ENCODE results near the gene JPH2.
A peak's percentile ranks its signal among the peaks of the same experiment; 100 is the strongest.
"Not testable (repeated sequence)": the region's sequence is repeated elsewhere in the genome, so short reads cannot be mapped to it uniquely, and the experiment has no call there.

The JPH2 gene

GRCh38 chr20:44187054-44187771, at the start of gene JPH2:
TSS of gene JPH2 (minus strand) at chr20:44187188. CDS start at chr20:44186705, 483 bp downstream.
- DNase-seq (ENCODE audit: low read depth in 2 of 2), result no peak

GRCh38 chr20:44235702-44236101, 48.7 kb upstream of the JPH2 start:
- DNase-seq (ENCODE audit: low read depth in 2 of 2), result no peak

GRCh38 chr20:44234566-44235317, 47.8 kb upstream of the JPH2 start:
- DNase-seq (ENCODE audit: low read depth in 2 of 2), result no peak

GRCh38 chr20:44233436-44234016, 46.5 kb upstream of the JPH2 start:
- no peak for DNase-seq (ENCODE audit: low read depth in 2 of 2)

GRCh38 chr20:44232469-44232856, 45.5 kb upstream of the JPH2 start:
- DNase-seq (ENCODE audit: low read depth in 2 of 2), result not testable (repeated sequence)

GRCh38 chr20:44231713-44232468, 44.9 kb upstream of the JPH2 start:
- DNase-seq (ENCODE audit: low read depth in 2 of 2), result no peak

- DNase-seq (ENCODE audit: low read depth in 2 of 2), result no peak
These were observed 44.2 kb upstream of the JPH2 start for GRCh38 chr20:44231193-44231592.

GRCh38 chr20:44228465-44229258, 41.7 kb upstream of the JPH2 start:
- no peak for DNase-seq (ENCODE audit: low read depth in 2 of 2)

GRCh38 chr20:44224637-44225036, 37.6 kb upstream of the JPH2 start:
- DNase-seq (ENCODE audit: low read depth in 2 of 2), result no peak

GRCh38 chr20:44223721-44224120, 36.7 kb upstream of the JPH2 start:
- no peak for DNase-seq (ENCODE audit: low read depth in 2 of 2)

- no peak for DNase-seq (ENCODE audit: low read depth in 2 of 2)
These were observed 35.8 kb upstream of the JPH2 start for GRCh38 chr20:44222633-44223368.

- DNase-seq (ENCODE audit: low read depth in 2 of 2), result no peak
These were observed 35.0 kb upstream of the JPH2 start for GRCh38 chr20:44222027-44222426.

GRCh38 chr20:44221368-44221954, 34.5 kb upstream of the JPH2 start:
- no peak for DNase-seq (ENCODE audit: low read depth in 2 of 2)

- DNase-seq (ENCODE audit: low read depth in 2 of 2), result no peak
These were observed 32.8 kb upstream of the JPH2 start for GRCh38 chr20:44219791-44220190.

- DNase-seq (ENCODE audit: low read depth in 2 of 2), result no peak
These were observed 32.3 kb upstream of the JPH2 start for GRCh38 chr20:44219170-44219730.

- peak in 1 of 2 donors; percentile 19 for DNase-seq (ENCODE audit: low read depth in 2 of 2)
These were observed 31.5 kb upstream of the JPH2 start for GRCh38 chr20:44218446-44218845.

GRCh38 chr20:44217342-44218092, 30.5 kb upstream of the JPH2 start:
- peak; percentile 48 to 57 for DNase-seq (ENCODE audit: low read depth in 2 of 2)

- DNase-seq (ENCODE audit: low read depth in 2 of 2), result peak; percentile 60 to 71
These were observed 28.1 kb upstream of the JPH2 start for GRCh38 chr20:44215125-44215524.

- DNase-seq (ENCODE audit: low read depth in 2 of 2), result no peak
These were observed 25.8 kb upstream of the JPH2 start for GRCh38 chr20:44212792-44213191.
